DMS53 treated with DMSO at 0.1 percent for 48 hours (cell line): ENCODE measurements around the gene RARRES1.

Experiments used
- DNase-seq: peaks from one replicate; lab custom pipeline; 2025; ENCODE audit not compliant: unreplicated experiment; lab: John Stamatoyannopoulos, UW

RARRES1 gene

DNA sequence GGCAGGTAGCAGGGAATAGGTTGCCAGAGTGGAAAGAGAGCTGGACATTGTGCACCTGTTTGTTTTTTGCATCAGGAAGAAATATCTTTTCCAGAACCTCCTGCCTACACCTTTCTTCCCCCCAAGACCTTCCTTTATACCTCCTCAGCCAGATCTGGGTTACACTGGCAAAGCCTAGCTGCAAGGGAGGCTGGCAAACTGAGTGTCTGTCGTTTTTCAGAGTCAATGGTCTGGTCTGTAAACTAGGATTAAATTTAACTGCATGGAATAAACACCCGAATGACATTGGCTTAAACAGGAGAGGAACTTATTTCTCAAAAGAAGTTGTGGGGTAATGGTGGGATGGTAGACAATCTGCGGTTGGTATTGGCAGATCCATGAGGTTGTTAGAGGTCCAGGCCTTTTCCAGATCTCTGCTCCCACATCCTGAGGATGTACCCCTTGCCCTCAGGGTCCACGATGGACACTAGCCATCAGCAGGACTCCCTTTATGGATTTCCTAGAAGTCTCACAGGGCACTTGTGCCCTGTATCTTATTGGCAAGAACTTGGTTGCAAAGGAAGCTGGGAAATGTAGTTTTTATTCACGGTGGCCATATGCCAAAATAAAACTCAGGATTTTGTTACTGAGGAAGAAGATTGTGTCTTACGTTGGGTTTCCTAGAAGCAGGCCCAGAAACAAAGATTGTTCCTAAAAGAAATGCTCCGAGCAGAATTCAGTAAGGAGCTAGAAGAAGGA, 3.2 kb upstream of the RARRES1 start:
- DNase-seq, result no peak

- DNase-seq, result no peak
Measured at GRCh38 chr3:158733656-158734055, 1.4 kb upstream of the RARRES1 start.

DNA sequence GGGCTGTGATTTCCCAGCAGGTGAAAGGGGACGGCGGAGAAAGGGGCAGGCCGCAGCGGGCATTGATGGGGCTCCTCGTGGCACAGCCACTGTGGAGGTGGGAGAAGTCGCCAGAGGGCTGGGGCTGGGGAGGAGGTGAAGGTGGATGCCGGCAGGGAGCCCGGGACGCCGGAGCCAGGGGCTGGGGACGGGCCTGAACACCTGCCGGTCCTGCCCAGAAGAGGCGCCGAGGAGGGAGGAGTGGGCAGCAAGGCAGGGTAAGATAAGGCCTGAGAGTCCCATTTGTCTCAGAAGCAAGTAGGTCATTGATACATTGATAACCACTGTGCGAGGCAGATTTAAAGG, 571 bp upstream of the RARRES1 start:
- no peak for DNase-seq

DNA sequence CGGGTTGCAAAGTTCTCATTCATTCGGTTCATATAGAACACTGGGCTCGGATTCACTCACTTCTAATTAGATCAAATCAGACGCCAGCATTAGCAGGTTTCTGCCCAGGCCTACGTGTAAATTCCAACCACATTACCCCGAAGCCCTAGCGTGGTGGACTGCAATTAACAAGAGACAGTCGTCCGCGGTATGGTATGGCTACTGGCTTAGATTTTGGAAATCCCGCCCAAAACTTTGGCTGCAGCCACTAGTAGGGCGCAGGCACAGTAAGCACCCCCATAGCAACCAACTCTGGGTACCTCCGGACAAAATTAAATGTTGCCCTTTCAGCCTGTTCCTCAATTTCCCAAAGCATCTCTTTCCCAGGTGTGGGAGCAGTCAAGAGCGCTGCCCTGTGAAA, 771 bp downstream of the RARRES1 start:
- DNase-seq, result no peak

- DNase-seq, result no peak
Measured at GRCh38 chr3:158728851-158729250, 3.4 kb downstream of the RARRES1 start.

GRCh38 chr3:158728061-158728377, 4.2 kb downstream of the RARRES1 start:
- no peak for DNase-seq

DNA sequence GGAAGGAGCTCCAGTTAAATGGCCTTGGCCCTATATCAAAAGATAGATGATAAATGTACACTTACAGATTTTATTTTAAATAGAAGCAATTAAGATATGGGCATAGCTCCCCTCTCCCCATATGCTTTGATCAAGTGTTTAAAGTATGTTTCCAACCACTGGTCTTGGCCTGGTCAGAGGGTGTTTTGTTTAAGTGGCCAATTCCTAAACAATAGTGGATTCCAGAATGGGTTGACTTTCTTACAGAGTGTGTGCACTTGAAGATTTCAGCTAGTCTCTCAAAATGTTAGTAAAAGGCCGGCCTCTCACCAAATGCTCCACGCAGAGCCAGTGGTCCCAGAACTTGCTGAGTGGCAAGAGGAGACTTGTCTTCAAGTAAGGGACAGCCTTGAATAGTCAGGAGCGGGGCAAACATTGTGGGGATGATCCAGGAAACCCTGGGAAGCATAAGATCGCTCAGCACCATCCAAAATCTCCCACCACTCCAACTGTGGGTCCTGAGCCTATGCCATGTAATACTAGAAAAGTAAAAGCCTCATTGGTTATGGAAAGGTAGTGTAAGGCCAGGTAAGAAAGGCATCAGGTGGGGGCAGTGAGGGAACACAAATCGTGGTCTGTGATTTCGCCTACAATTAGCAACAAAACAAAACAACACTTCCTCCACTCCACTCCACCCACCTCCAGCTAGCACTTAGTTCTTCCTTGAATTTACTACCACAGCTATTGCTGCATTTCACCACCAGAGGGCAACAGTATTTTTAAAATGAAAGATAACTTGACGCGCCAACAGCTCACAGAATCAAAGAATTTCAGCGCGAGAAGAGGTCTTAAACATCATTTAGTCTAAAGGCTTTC, 4.8 kb downstream of the RARRES1 start:
- peak; percentile 16 for DNase-seq

DNA sequence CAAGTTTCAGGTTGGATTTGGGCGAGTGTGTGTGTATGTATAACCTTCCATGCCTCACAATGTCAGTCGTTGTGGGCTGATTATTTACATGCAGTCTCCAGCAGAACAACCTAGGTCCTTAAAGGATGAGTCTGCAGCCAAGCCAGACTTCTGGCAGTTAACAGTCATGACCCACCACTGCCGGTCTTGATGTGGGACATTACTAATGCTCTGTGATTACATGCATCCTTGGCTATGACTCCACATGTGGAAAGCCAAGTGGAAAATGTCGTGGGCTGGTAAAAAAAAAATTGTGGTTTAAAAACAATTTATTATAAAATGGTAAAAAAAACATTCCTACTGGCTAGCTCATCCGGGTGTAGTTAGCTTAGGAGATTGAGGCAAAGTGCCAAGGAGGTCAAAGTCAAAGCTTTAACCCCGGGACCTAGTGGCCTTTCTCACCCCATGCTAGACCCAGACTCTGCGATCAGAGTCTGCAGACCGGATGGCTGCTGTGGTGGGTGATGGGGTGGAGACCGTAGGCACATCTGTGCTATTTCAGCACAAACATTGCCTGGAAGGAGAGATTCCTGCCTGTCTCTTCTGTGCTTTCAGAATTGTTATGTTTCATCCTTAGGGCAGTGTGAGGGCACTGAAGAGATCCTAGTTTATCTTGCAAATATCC, 6.8 kb downstream of the RARRES1 start:
- DNase-seq, result no peak

GRCh38 chr3:158723991-158724390, 8.3 kb downstream of the RARRES1 start:
- DNase-seq, result no peak

DNA sequence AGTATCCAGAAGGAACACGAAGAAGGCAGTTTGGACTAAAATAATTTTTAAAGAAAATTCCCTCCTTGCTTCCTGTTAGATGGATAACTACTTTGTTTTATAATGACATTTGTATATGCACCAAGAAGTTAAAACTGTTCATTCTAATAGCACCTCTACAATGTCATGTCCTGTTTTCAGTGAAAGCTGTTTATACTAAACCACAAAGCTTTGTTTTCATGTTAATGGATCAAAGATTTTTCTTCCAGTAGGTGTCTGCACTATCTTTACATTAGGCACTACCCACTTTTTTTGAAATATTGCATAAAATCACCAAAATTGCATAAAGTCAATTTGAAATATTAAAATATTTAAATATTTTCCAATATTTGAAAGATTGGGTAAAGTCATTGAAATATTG, 10.1 kb downstream of the RARRES1 start:
- DNase-seq, result no peak

GRCh38 chr3:158718490-158719170, 13.6 kb downstream of the RARRES1 start:
- DNase-seq, result no peak

DNA sequence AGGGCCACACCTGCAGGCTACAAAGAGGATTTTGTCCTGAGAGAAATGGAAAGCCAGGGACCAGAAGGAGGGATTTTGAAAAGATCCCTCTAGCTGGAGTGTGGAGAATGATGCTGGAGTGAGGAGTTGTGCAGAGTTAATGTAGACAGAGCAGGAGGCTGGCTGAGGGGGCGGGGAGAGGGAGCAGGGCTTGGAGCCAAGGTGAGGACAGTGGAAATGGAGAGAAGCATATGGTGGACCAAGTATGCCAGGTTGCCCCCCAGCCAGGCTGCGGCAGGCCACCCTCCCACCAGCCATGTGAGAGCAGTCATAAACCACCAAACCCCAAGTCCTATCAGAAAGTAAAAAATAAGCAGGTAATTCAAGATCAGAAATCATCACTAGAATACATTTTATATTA, 14.7 kb downstream of the RARRES1 start:
- DNase-seq, result no peak

- DNase-seq, result no peak
Measured at GRCh38 chr3:158713094-158713499, 19.2 kb downstream of the RARRES1 start.

DNA sequence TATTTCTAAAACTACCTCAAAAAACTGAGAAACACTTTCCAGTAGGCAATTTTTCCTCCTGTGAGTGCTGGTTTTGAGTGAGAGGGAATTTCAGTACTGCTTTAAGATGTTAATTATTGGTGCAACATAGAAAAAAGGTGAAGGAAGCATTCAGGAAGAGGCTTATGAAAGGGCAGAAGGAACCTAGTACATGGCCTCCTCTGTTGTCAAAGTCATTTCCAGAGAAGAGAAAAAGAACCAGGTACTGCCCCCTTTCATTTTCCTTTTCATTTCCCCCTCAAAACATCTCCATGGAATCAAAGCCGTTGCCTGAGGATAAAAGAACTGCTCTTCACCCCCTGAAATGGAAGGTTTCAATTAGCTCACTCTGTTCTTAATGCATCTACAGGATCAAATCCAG, 19.8 kb downstream of the RARRES1 start:
- no peak for DNase-seq

DNA sequence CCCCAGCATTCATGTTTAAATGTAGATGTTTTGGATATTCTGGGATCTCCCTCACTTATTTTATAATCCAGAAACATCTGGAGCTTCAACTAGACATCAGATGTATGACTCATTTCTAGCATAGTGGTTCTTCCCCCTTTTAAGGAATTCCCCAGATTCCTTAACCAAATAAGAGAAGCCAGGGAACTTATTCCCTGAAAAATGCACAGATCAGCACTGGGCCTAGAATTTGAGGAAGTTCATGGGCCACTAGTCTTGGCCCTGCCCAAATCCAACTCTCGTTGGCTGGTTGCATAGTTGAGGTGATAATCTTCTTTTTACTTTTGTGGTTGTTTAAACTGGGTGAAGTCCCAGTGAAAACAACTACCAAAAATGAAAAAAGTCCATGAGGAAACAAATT, 20.4 kb downstream of the RARRES1 start:
- no peak for DNase-seq

DNA sequence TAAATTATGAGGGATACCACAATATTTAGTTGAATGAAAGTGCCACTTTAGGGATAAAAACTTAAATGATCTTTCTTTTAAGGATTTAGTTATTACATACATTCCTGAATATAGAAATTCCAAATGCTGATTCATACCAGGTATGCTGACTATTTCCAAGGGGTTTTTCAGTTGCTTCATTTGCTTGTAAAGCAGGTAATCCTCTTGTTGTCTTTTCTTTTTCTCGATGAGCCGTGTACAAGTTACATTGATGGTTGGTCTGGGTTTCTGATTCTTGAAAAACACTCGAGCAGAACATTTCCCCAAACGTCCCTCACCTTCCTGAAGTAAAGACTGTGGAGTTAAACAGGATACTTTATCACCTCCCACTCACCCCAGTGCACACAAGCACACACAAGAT, 21.7 kb downstream of the RARRES1 start:
- no peak for DNase-seq

GRCh38 chr3:158709666-158710083, 22.6 kb downstream of the RARRES1 start:
- no peak for DNase-seq

DNA sequence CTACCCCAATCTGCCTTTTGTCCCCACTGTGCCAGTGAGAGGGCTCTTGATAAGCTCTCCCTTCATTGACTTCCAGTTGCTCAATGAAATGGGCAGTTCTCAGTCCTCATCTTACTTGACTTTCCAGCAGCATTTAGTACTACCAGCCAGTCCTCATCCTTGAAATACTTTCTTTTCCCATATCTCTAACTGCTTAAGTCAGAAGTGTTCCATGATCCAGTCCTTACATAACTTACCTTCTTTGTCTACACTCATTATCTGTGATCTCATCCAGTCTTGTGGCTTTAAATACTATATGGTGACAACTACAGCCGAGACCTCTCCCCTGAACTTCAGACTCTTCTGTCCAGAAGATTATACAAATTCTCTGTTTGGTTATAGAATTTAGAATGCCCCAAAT, 28.7 kb downstream of the RARRES1 start:
- no peak for DNase-seq

DNA sequence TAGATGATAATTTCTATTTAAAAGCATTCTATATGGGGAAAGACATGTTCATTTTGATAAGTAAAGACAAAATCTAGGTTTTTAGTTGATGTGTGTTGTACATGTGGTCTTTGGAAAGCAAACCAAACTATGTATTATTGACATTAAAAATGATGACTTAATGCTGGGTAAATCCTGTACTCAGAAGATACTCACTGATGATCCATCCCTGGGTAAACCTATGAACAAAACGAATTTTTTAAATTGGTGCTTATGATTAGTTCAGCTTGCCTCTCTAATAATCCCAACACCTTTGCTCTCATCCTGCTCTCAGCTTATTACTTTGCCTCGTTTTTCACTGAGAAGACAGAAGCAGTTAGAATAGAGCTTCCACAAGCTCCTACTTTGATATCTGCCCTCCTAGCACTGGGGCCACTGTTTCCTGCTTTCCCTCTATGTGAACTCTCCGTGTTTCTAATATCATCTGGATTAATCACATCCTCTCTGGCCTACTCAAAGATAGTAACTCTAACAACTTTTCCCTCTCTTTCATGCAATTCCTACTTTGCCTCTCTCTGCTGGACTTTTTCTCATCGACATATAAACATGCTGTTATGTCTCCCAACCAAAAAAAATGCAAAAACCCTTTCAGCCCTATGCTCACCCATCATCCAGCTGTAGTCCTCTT, 29.3 kb downstream of the RARRES1 start:
- DNase-seq, result no peak

GRCh38 chr3:158701420-158702065, 30.7 kb downstream of the RARRES1 start:
- DNase-seq, result no peak

DNA sequence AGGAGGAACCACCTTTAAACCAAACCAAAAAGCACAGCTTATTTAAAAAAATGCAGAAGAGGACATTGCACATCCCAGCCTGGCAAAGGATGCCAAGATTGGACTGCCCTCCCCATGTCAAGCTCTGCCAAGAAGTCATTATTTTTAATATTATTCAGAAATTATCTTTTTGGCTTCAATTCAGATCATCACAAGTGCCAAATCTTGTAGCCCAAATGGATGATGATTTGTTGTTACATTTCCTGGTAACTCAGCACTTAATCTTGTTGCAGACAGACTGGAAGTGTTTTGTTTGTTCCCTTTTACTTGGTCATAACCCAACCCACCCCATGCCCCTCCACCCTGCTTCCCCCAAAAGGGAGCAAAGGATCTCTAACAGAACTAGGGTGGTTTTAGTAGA, 31.7 kb downstream of the RARRES1 start:
- no peak for DNase-seq
